Measurements from ENCODE around the gene ABHD12. TPM values are rescaled to one million over a fixed set of nuclear protein-coding genes. Genes with fewer than 3 reads are reported as not detected.

ABHD12 gene
- total and polyA plus RNA-seq, 2 donors (not counting 1 experiment from before 2014, with no cell fraction given) = 79.1 to 84.6 TPM

DNA sequence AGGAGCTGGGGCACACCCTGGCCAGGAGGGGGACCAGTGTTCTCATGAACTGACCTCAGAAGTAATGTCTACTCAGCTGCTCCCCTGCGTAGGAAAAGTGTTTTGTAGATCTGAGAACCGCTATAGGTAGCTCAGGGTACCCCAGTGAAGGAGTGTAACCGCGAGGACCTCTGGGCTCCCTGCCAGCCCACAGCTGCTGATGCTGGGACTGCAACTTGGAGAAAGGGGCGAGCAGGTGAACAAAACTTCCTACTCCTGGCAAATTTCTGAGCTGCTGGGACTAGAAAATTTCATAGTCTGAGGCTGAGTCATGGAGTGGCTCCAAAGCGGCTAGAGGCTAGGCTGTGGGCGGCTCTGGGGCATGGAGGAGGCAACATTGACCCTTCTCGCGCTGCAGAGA lies 90.8 kb downstream of the ABHD12 start:
- no peak overlapping the region for H3K4me2 ChIP-seq (ENCODE audit: extremely low read depth, insufficient read depth, low read length)
- peaks cover 19% of the 10 kb centered on the region for H3K36me3 ChIP-seq (ENCODE audit: control insufficient read depth, insufficient read depth, low read length)
- TF ChIP-seq EZH2 (IDR thresholded peaks at IDR 0.05; ENCODE audit: low read length, missing control alignments) = no peak
- TF ChIP-seq, protein P1, sequence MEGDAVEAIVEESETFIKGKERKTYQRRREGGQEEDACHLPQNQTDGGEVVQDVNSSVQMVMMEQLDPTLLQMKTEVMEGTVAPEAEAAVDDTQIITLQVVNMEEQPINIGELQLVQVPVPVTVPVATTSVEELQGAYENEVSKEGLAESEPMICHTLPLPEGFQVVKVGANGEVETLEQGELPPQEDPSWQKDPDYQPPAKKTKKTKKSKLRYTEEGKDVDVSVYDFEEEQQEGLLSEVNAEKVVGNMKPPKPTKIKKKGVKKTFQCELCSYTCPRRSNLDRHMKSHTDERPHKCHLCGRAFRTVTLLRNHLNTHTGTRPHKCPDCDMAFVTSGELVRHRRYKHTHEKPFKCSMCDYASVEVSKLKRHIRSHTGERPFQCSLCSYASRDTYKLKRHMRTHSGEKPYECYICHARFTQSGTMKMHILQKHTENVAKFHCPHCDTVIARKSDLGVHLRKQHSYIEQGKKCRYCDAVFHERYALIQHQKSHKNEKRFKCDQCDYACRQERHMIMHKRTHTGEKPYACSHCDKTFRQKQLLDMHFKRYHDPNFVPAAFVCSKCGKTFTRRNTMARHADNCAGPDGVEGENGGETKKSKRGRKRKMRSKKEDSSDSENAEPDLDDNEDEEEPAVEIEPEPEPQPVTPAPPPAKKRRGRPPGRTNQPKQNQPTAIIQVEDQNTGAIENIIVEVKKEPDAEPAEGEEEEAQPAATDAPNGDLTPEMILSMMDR (conservative IDR thresholded peaks at IDR 0.05 in 1 of 2, IDR thresholded peaks at IDR 0.05 in 1 of 2; ENCODE audit: low read depth in 1 of 2, low read length in 2 of 2) = no peak
- DNase-seq (ENCODE audit: low read depth in 2 of 2) = peak in 1 of 2 donors; percentile 63
- no peaks in the 10 kb centered on the region for H3K79me2 ChIP-seq (ENCODE audit: control insufficient read depth, insufficient read depth, low read length)
- H3K4me3 ChIP-seq (replicated peaks in 1 of 4; ENCODE audit: control extremely low read depth in 1 of 4, insufficient read depth in 1 of 4, low read depth in 3 of 4, low read length in 4 of 4) = no peak overlapping the region
- no peaks in the 10 kb centered on the region for H3K9me3 ChIP-seq (ENCODE audit: control insufficient read depth, insufficient read depth, low read depth, low read length)
- no peak overlapping the region for H3K9ac ChIP-seq (ENCODE audit: insufficient read depth, low read length)
- peaks cover 18% of the 10 kb centered on the region for H3K4me1 ChIP-seq (ENCODE audit: control insufficient read depth, extremely low read depth, insufficient read depth, low read length)
- peak overlapping the region; percentile 18 for H3K27ac ChIP-seq (ENCODE audit: insufficient read depth, low read length)
- H3K27me3 ChIP-seq (ENCODE audit: control insufficient read depth, insufficient read depth, low read length) = no peaks in the 10 kb centered on the region
- no peak overlapping the region for H2AFZ ChIP-seq (ENCODE audit: low read length)
- H4K20me1 ChIP-seq (ENCODE audit: control insufficient read depth, extremely low read depth, insufficient read depth, low read length) = no peaks in the 10 kb centered on the region

DNA sequence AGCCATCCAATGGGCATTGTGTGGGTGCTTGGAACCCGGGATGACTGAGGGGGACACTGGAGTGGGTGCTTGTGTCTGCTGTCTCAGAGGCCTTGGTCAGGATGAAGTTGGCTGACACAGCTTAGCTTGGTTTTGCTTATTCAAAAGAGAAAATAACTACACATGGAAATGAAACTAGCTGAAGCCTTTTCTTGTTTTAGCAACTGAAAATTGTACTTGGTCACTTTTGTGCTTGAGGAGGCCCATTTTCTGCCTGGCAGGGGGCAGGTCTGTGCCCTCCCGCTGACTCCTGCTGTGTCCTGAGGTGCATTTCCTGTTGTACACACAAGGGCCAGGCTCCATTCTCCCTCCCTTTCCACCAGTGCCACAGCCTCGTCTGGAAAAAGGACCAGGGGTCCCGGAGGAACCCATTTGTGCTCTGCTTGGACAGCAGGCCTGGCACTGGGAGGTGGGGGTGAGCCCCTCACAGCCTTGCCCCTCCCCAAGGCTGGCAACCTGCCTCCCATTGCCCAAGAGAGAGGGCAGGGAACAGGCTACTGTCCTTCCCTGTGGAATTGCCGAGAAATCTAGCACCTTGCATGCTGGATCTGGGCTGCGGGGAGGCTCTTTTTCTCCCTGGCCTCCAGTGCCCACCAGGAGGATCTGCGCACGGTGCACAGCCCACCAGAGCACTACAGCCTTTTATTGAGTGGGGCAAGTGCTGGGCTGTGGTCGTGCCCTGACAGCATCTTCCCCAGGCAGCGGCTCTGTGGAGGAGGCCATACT lies 93.3 kb downstream of the ABHD12 start:
- Histone ChIP-seq H3K9ac (ENCODE audit: insufficient read depth, low read length) (no peak overlapping the region), H3K27ac (ENCODE audit: insufficient read depth, low read length) (no peak overlapping the region), H3K4me1 (ENCODE audit: control insufficient read depth, extremely low read depth, insufficient read depth, low read length) (peaks cover 18% of the 10 kb centered on the region), H4K20me1 (ENCODE audit: control insufficient read depth, extremely low read depth, insufficient read depth, low read length) (no peaks in the 10 kb centered on the region), H3K79me2 (ENCODE audit: control insufficient read depth, insufficient read depth, low read length) (no peaks in the 10 kb centered on the region), H3K36me3 (ENCODE audit: control insufficient read depth, insufficient read depth, low read length) (peaks cover 23% of the 10 kb centered on the region), H3K4me2 (ENCODE audit: extremely low read depth, insufficient read depth, low read length) (no peak overlapping the region), H2AFZ (ENCODE audit: low read length) (no peak overlapping the region), H3K27me3 (ENCODE audit: control insufficient read depth, insufficient read depth, low read length) (no peaks in the 10 kb centered on the region), H3K9me3 (ENCODE audit: control insufficient read depth, insufficient read depth, low read depth, low read length) (no peaks in the 10 kb centered on the region), H3K4me3 (replicated peaks in 1 of 4; ENCODE audit: control extremely low read depth in 1 of 4, insufficient read depth in 1 of 4, low read depth in 3 of 4, low read length in 4 of 4) (no peak overlapping the region)
- DNase-seq (ENCODE audit: low read depth in 2 of 2) = no peak
- no peak for TF ChIP-seq EZH2 (IDR thresholded peaks at IDR 0.05; ENCODE audit: low read length, missing control alignments)
- TF ChIP-seq, protein P1 (conservative IDR thresholded peaks at IDR 0.05 in 1 of 2, IDR thresholded peaks at IDR 0.05 in 1 of 2; ENCODE audit: low read depth in 1 of 2, low read length in 2 of 2) = no peak

DNA sequence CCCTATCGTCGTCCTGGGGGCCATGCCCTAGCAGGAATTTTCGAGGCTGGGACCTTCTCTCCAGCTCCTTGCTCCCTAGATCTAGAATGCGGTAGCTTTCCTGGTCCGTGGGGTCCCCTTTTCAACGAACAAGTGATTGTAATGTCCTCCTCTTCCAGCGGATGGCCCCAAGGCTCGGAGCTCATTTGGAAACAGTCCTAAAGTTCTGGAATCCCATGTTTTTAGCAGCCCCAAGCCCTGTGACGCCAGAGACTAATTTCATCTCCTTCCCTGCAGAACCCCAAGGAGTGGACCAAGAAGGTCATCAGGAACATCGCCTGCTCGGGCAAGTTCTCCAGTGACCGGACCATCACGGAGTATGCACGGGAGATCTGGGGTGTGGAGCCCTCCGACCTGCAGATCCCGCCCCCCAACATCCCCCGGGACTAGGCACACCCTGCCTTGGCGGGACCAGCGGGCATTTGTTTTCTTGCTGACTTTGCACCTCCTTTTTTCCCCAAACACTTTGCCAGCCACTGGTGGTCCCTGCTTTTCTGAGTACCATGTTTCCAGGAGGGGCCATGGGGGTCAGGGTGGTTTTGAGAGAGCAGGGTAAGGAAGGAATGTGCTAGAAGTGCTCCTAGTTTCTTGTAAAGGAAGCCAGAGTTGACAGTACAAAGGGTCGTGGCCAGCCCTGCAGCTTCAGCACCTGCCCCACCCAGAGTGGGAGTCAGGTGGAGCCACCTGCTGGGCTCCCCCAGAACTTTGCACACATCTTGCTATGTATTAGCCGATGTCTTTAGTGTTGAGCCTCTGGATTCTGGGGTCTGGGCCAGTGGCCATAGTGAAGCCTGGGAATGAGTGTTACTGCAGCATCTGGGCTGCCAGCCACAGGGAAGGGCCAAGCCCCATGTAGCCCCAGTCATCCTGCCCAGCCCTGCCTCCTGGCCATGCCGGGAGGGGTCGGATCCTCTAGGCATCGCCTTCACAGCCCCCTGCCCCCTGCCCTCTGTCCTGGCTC lies 94.2 kb downstream of the ABHD12 start:
- Histone ChIP-seq H3K27ac (ENCODE audit: insufficient read depth, low read length) (no peak overlapping the region), H3K27me3 (ENCODE audit: control insufficient read depth, insufficient read depth, low read length) (no peaks in the 10 kb centered on the region), H3K9me3 (ENCODE audit: control insufficient read depth, insufficient read depth, low read depth, low read length) (no peaks in the 10 kb centered on the region), H3K4me3 (replicated peaks in 1 of 4; ENCODE audit: control extremely low read depth in 1 of 4, insufficient read depth in 1 of 4, low read depth in 3 of 4, low read length in 4 of 4) (no peak overlapping the region), H3K79me2 (ENCODE audit: control insufficient read depth, insufficient read depth, low read length) (no peaks in the 10 kb centered on the region), H3K4me2 (ENCODE audit: extremely low read depth, insufficient read depth, low read length) (no peak overlapping the region), H3K36me3 (ENCODE audit: control insufficient read depth, insufficient read depth, low read length) (peaks cover 27% of the 10 kb centered on the region), H3K9ac (ENCODE audit: insufficient read depth, low read length) (no peak overlapping the region), H2AFZ (ENCODE audit: low read length) (no peak overlapping the region), H4K20me1 (ENCODE audit: control insufficient read depth, extremely low read depth, insufficient read depth, low read length) (no peaks in the 10 kb centered on the region), H3K4me1 (ENCODE audit: control insufficient read depth, extremely low read depth, insufficient read depth, low read length) (peaks cover 18% of the 10 kb centered on the region)
- no peak for TF ChIP-seq EZH2 (IDR thresholded peaks at IDR 0.05; ENCODE audit: low read length, missing control alignments)
- TF ChIP-seq, protein P1 (conservative IDR thresholded peaks at IDR 0.05 in 1 of 2, IDR thresholded peaks at IDR 0.05 in 1 of 2; ENCODE audit: low read depth in 1 of 2, low read length in 2 of 2) = peak; percentile 35 to 36
- peak in 1 of 2 donors; percentile 49 for DNase-seq (ENCODE audit: low read depth in 2 of 2)
